Measurements from ENCODE around the gene SERPINB6.
"Not testable (repeated sequence)": the region's sequence is repeated elsewhere in the genome, so short reads cannot be mapped to it uniquely, and the experiment has no call there.

SERPINB6 gene

GRCh38 chr6:2932911-2933310 lies 38.5 kb downstream of the SERPINB6 start:
- DNase-seq = not testable (repeated sequence)

GRCh38 chr6:2931970-2932748 lies 39.2 kb downstream of the SERPINB6 start:
- peak; percentile 62 for DNase-seq

- no peak for DNase-seq
These were observed 40.3 kb downstream of the SERPINB6 start for GRCh38 chr6:2931055-2931454.

- not testable (repeated sequence) for DNase-seq
These were observed 43.4 kb downstream of the SERPINB6 start for GRCh38 chr6:2927931-2928330.

GRCh38 chr6:2925842-2926747 lies 45.3 kb downstream of the SERPINB6 start:
- not testable (repeated sequence) for DNase-seq

GRCh38 chr6:2921520-2922115 lies 49.7 kb downstream of the SERPINB6 start:
- DNase-seq = no peak

- DNase-seq = no peak
These were observed 50.7 kb downstream of the SERPINB6 start for GRCh38 chr6:2920671-2921112.

GRCh38 chr6:2919886-2920285 lies 51.5 kb downstream of the SERPINB6 start:
- no peak for DNase-seq

- DNase-seq = no peak
These were observed 52.0 kb downstream of the SERPINB6 start for GRCh38 chr6:2919401-2919800.

- DNase-seq = no peak
These were observed 52.4 kb downstream of the SERPINB6 start for GRCh38 chr6:2918936-2919335.

- DNase-seq = no peak
These were observed 53.4 kb downstream of the SERPINB6 start for GRCh38 chr6:2917801-2918445.

GRCh38 chr6:2917065-2917464 lies 54.3 kb downstream of the SERPINB6 start:
- no peak for DNase-seq

GRCh38 chr6:2916158-2916925 lies 55.0 kb downstream of the SERPINB6 start:
- no peak for DNase-seq

- no peak for DNase-seq
These were observed 56.2 kb downstream of the SERPINB6 start for GRCh38 chr6:2915150-2915549.

GRCh38 chr6:2914318-2914660 lies 57.1 kb downstream of the SERPINB6 start:
- no peak for DNase-seq

- no peak for DNase-seq
These were observed 57.6 kb downstream of the SERPINB6 start for GRCh38 chr6:2913621-2914317.

GRCh38 chr6:2911171-2911570 lies 60.2 kb downstream of the SERPINB6 start:
- DNase-seq = no peak

- DNase-seq = no peak
These were observed 61.6 kb downstream of the SERPINB6 start for GRCh38 chr6:2909718-2910117.

GRCh38 chr6:2909051-2909606 lies 62.2 kb downstream of the SERPINB6 start:
- not testable (repeated sequence) for DNase-seq

- DNase-seq = not testable (repeated sequence)
These were observed 62.9 kb downstream of the SERPINB6 start for GRCh38 chr6:2908516-2908915.

All from COR-L47 (cell line).